ENCODE measurements around the gene DENND5A. TPM values are rescaled to one million over a fixed set of nuclear protein-coding genes. Genes with fewer than 3 reads are reported as not detected.

The DENND5A gene
- total and polyA plus RNA-seq, 4 donors, result 7.9 to 45.8 (median 18.2) TPM

- no peak for DNase-seq (ENCODE audit: low spot score)
Observed at GRCh38 chr11:9203691-9204311, 61.3 kb downstream of the DENND5A start.

GRCh38 chr11:9201372-9202162, 63.6 kb downstream of the DENND5A start:
- Histone ChIP-seq H3K27me3 (ENCODE audit: control insufficient read depth in 4 of 4, insufficient read depth in 4 of 4, low read length in 3 of 4) (no peaks in the 10 kb centered on the region), H3K36me3 (ENCODE audit: control insufficient read depth in 4 of 4, insufficient read depth in 3 of 4, low read depth in 1 of 4, low read length in 3 of 4) (peaks cover 3 to 14% (median 7%) of the 10 kb centered on the region in 4 donors), H3K9me3 (ENCODE audit: control insufficient read depth in 4 of 4, low read length in 3 of 4) (no peaks in the 10 kb centered on the region), H3K9ac (ENCODE audit: low read depth in 1 of 2, low read length in 2 of 2) (no peak overlapping the region), H3K27ac (ENCODE audit: low read depth in 1 of 2, low read length in 2 of 2) (no peak overlapping the region), H3K4me1 (ENCODE audit: control insufficient read depth in 4 of 4, insufficient read depth in 4 of 4, low read length in 3 of 4) (no peaks in the 10 kb centered on the region), H3K4me3 (ENCODE audit: low read depth in 1 of 3, low read length in 3 of 3) (no peak overlapping the region)
- over 99% methylated on average over 3 of the region's 3 CpGs for WGBS
- TF ChIP-seq EGR1 (IDR thresholded peaks at IDR 0.05; ENCODE audit: low read depth in 2 of 2) (no peak), REST (IDR thresholded peaks at IDR 0.05) (no peak), CTCF (IDR thresholded peaks at IDR 0.05; ENCODE audit: low read depth, low read length, missing input control) (no peak), FOXA1 (IDR thresholded peaks at IDR 0.05) (no peak), HNF4A (conservative IDR thresholded peaks at IDR 0.05) (no peak), JUND (IDR thresholded peaks at IDR 0.05) (no peak), FOXA2 (IDR thresholded peaks at IDR 0.05) (no peak), YY1 (IDR thresholded peaks at IDR 0.05) (no peak), SP1 (IDR thresholded peaks at IDR 0.05) (no peak), RAD21 (IDR thresholded peaks at IDR 0.05) (no peak), TAF1 (conservative IDR thresholded peaks at IDR 0.05) (no peak), ATF3 (IDR thresholded peaks at IDR 0.05) (no peak), MAX (IDR thresholded peaks at IDR 0.05) (no peak), GABPA (IDR thresholded peaks at IDR 0.05 in 1 of 2, conservative IDR thresholded peaks at IDR 0.05 in 1 of 2) (no peak), RXRA (IDR thresholded peaks at IDR 0.05) (no peak), NR2F2 (IDR thresholded peaks at IDR 0.05) (no peak), HNF4G (IDR thresholded peaks at IDR 0.05) (no peak), ZBTB33 (IDR thresholded peaks at IDR 0.05) (no peak)
- no peak for DNase-seq (ENCODE audit: low spot score)

More at GRCh38 chr11:9203691-9204311, 61.3 kb downstream of the DENND5A start:
- no peaks in the 10 kb centered on the region for H3K4me1 ChIP-seq (ENCODE audit: control insufficient read depth in 4 of 4, insufficient read depth in 4 of 4, low read length in 3 of 4)
- peaks cover 3 to 11% (median 7%) of the 10 kb centered on the region in 4 donors for H3K36me3 ChIP-seq (ENCODE audit: control insufficient read depth in 4 of 4, insufficient read depth in 3 of 4, low read depth in 1 of 4, low read length in 3 of 4)
- no peaks in the 10 kb centered on the region for H3K27me3 ChIP-seq (ENCODE audit: control insufficient read depth in 4 of 4, insufficient read depth in 4 of 4, low read length in 3 of 4)
- H3K27ac ChIP-seq (ENCODE audit: low read depth in 1 of 2, low read length in 2 of 2), result no peak overlapping the region
- 91% methylated on average over 12 of the region's 12 CpGs for WGBS
- H3K9ac ChIP-seq (ENCODE audit: low read depth in 1 of 2, low read length in 2 of 2), result no peak overlapping the region
- no peak for TF ChIP-seq JUND (IDR thresholded peaks at IDR 0.05)
- no peak for TF ChIP-seq EGR1 (IDR thresholded peaks at IDR 0.05; ENCODE audit: low read depth in 2 of 2)
- peak; percentile 7 to 14 for TF ChIP-seq RAD21 (IDR thresholded peaks at IDR 0.05)
- no peaks in the 10 kb centered on the region for H3K9me3 ChIP-seq (ENCODE audit: control insufficient read depth in 4 of 4, low read length in 3 of 4)
- no peak overlapping the region for H3K4me3 ChIP-seq (ENCODE audit: low read depth in 1 of 3, low read length in 3 of 3)

Data from liver (tissue), 9 donors.